Measurements from ENCODE around the gene NFATC2. TPM values are rescaled to one million over a fixed set of nuclear protein-coding genes. Genes with fewer than 3 reads are reported as not detected.
A peak's percentile ranks its signal among the peaks of the same experiment; 100 is the strongest.

The NFATC2 gene
- total RNA-seq, 2 experiments from 2014 or later: 15.7 to 17.4 TPM

DNA sequence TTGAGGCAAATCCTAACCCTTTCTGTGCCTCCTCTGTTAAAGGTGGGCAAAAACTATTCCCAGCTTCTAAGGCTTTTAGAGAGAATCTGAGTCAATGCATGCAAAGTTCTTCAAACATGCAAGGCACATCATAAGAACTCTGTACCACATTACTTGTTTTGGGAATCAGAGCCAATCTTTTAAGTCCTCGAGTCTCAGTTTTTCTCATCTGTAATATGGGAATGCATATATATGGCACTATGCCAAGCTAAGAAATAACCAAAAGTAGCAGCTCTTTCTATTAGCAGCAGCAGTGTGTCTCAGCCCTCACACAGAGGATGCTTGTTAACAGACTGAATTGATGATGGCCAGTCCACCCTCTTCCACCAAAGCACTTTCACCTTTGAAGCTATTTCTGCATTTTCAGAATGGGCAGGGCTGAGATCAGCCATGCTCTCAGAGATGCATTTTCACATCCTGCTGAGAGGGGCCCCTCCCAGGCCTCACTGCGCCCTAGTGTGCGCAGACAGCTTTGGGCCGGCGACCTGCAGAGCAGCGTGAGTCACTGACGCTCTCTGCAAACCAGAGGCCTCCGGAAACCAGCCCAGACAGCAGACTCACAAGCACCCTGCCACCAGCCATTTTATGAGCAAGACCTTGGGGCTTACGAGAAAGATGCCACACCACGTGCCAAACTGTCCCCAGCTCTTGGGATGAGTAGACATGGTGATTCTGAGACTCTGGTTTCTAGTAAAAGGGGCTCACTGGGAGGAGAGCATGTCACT, 138.0 kb downstream of the NFATC2 start:
- no peaks in the 10 kb centered on the region for H3K27me3 Mint-ChIP-seq (ENCODE audit: low read depth)
- CTCF ChIA-PET: interaction anchor here (0.6 to 1.6 kb wide), 3 partner anchors 18 to 77 kb away, joined by 3 to 4 read pairs (median 4); no protein-coding TSS in a partner anchor
- peaks cover 64% of the 10 kb centered on the region for H3K4me1 Mint-ChIP-seq (ENCODE audit: low read depth)
- peak; percentile 87 for DNase-seq
- H3K36me3 Mint-ChIP-seq (ENCODE audit: low read depth): peaks cover 47% of the 10 kb centered on the region
- no peaks in the 10 kb centered on the region for H3K9me3 Mint-ChIP-seq
- intact Hi-C loops (cut with micrococcal nuclease): loop anchor here (1.0 kb wide), 1 partner anchor 76 kb away; no protein-coding TSS in a partner anchor
- H3K27ac Mint-ChIP-seq: peak overlapping the region; percentile 93
- H3K4me3 Mint-ChIP-seq: no peak overlapping the region

DNA sequence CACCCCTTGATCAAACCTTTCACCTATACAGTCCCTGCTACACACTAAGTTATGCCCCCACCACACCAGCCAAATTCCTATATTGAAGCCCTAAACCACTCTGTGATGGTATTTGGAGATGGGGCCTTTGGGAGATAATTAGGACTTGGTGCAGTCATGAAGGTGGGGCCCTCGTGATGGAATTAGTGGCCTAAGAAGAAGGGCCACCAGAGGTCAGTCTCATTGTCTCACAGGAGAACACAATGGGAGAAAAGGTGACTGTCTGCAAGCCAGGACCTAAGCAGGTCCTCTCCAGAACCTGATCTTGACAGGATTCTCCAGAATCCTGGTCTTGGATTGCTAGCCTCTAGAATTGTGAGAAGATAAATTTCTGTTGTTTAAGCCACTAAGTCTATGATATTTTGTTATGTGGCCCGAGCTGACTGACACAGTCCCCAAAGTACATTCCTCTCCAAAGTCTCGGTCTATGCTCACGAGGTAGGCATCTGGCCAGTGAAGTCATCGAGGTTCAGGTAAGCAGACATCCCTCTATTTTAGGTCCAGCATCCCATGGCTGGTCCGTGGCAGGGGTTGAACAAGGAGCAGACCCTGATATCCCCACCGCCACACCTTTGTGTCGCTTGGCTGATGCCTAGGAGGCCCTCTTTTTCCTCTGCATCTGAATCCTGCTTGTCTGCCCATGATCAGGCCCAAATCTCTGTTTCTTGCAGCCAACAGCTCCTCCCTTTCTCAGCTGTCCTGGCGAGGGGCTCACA, 138.9 kb downstream of the NFATC2 start:
- Mint-ChIP-seq H3K27ac (peak overlapping the region; percentile 93), H3K27me3 (ENCODE audit: low read depth) (no peaks in the 10 kb centered on the region), H3K9me3 (no peaks in the 10 kb centered on the region), H3K4me1 (ENCODE audit: low read depth) (peaks cover 73% of the 10 kb centered on the region), H3K36me3 (ENCODE audit: low read depth) (peaks cover 44% of the 10 kb centered on the region), H3K4me3 (no peak overlapping the region)
- no peak for DNase-seq
- intact Hi-C loops (cut with micrococcal nuclease): loop anchor here (1.0 kb wide), 1 partner anchor 77 kb away; no protein-coding TSS in a partner anchor
- CTCF ChIA-PET: interaction anchor here (0.6 to 1.6 kb wide), 3 partner anchors 19 to 78 kb away, joined by 3 to 4 read pairs (median 4); no protein-coding TSS in a partner anchor

DNA sequence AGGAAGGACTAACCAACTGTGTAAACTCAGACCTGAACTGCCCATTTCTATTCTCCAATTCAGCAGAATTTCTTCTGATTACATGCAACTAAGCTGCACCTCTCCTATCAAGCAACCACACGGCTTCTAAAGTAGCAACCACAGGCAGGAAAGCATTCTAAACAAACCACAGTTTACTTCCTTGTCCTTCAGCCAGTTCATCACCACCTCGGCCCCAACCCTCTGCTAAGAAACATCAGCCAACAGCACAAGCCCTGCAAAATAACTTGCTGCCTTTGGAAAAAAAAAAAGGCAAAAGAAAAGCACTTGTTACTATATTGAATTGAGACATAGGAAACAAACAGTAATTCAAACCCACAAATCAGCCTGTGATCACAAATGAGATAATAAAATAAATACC, 140.3 kb downstream of the NFATC2 start:
- Mint-ChIP-seq H3K9me3 (no peaks in the 10 kb centered on the region), H3K4me3 (no peak overlapping the region), H3K27ac (peak overlapping the region; percentile 28), H3K4me1 (ENCODE audit: low read depth) (peaks cover 74% of the 10 kb centered on the region), H3K36me3 (ENCODE audit: low read depth) (peaks cover 38% of the 10 kb centered on the region), H3K27me3 (ENCODE audit: low read depth) (no peaks in the 10 kb centered on the region)
- intact Hi-C loops (cut with micrococcal nuclease): no loop called here
- no peak for DNase-seq
- CTCF ChIA-PET: interaction anchor here (1.2 to 1.9 kb wide), 2 partner anchors 16 to 226 kb away, joined by 3 to 7 read pairs; no protein-coding TSS in a partner anchor

DNA sequence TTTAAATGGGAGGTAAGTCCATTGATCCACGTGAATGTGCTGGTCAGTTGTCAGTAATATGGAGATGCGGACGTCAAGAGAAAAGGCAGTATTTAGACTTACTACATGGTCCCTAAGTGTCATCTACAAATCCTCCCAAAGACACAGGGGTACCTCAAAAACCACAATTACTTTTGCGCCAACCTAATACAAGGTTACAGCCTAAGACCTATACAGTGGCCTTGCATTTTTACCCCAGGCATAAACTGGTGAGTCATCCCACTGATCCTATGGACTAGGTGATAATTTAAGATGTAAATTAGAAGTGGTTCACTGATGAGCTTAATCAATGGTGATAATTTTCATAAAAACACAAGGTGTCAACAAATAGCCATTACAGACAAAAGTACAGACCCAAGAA, 141.0 kb downstream of the NFATC2 start:
- H3K27ac Mint-ChIP-seq: peak overlapping the region; percentile 96
- no peak overlapping the region for H3K4me3 Mint-ChIP-seq
- intact Hi-C loops (cut with micrococcal nuclease): no loop called here
- H3K4me1 Mint-ChIP-seq (ENCODE audit: low read depth): peaks cover 70% of the 10 kb centered on the region
- CTCF ChIA-PET: interaction anchor here (1.2 to 1.9 kb wide), 3 partner anchors 16 to 227 kb away, joined by 3 to 7 read pairs (median 4); no protein-coding TSS in a partner anchor
- no peak for DNase-seq
- H3K27me3 Mint-ChIP-seq (ENCODE audit: low read depth): no peaks in the 10 kb centered on the region
- peaks cover 34% of the 10 kb centered on the region for H3K36me3 Mint-ChIP-seq (ENCODE audit: low read depth)
- no peaks in the 10 kb centered on the region for H3K9me3 Mint-ChIP-seq

DNA sequence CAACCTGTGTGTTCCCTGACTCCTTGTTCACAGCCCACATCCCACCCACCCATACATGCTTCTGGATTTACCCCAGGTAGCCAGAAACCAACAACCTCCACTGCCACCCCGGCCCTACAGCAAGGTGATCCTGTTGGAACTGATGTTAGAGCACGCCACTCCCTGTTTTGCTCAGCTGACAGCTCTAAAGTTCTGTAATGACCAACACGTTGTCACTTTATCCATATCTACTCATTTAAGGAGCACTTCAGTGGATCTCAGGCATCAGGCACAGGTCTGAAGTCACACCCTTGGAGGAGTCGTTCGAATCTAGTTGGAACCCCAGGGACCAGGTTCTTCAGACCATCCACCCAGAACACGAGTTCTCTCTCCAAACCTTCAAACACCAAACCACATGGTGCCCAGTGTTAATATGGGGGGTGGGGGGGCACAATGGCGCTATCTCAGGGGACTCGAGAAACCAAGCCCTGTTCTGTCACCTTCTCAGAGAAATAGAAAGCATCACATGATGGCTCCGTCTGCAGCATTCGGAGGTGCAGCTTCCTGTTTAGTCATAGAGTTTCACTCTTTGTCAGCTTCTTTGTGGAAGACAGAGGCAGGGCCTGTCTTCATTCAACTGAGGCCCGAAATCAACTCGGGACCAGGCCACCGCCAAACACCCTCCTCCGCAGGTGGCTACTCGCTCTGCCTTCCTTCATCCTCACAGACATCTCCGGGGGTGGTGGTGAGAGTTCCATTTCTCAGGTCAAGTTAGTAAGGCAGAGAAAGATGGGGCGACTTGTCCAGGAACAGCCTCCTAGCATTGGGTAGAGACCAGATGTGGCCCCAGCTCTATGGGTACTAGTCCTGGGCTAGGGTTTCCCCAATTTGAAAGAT, 142.2 kb downstream of the NFATC2 start:
- intact Hi-C loops (cut with micrococcal nuclease): loop anchor here (1.0 kb wide), 8 partner anchors 12 to 141 kb away; no protein-coding TSS in a partner anchor
- Mint-ChIP-seq H3K4me3 (peak overlapping the region; percentile 51), H3K4me1 (ENCODE audit: low read depth) (peaks cover 65% of the 10 kb centered on the region), H3K36me3 (ENCODE audit: low read depth) (peaks cover 28% of the 10 kb centered on the region), H3K27ac (peak overlapping the region; percentile 96), H3K27me3 (ENCODE audit: low read depth) (no peaks in the 10 kb centered on the region), H3K9me3 (no peaks in the 10 kb centered on the region)
- CTCF ChIA-PET: interaction anchor here (0.5 to 1.9 kb wide), 7 partner anchors 14 to 271 kb away, joined by 3 to 7 read pairs (median 4); no protein-coding TSS in a partner anchor
- DNase-seq: peak; percentile 82

DNA sequence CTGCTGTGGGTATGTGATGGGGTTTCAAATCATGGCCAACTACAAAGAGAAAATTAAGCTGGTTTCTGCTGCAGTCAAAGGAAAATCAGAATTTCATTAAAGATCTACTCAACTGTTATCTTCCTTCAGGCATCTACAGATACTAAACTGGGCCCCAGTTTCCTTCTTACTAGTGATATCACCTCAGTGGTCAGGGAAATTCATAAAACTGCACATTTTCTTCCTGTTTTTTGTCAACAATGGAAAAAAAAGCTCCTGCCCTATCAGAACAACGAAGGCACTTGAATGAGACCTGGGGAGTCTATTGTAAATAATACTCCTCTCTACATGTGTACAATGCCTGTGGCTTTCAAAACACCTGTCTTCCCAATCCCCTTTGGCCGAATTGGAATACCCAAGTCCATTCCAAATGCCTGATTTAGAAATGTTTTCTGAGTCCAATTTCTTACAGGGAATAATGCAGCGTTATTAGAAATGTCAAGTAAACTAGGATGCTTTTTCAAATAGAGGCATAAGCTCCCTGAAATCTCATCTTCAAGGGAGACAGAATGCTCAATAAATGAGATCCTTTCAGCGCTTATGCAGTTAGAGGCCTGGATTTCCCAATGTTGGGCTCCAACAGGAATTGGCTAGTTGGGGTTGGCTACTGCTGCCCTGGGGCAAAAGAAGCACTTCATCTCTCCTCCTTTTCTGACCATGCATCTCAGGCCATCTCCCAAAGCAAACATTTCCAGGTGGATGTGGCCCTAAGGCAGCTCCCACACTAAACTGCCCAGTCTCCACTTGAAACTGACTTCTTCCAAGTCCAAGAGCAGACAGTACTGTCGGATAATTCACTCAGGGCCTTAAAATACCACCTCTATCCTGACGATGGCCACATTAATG, 143.3 kb downstream of the NFATC2 start:
- Mint-ChIP-seq H3K4me1 (ENCODE audit: low read depth) (peaks cover 55% of the 10 kb centered on the region), H3K27me3 (ENCODE audit: low read depth) (no peaks in the 10 kb centered on the region), H3K9me3 (no peaks in the 10 kb centered on the region), H3K36me3 (ENCODE audit: low read depth) (peaks cover 25% of the 10 kb centered on the region), H3K27ac (peak overlapping the region; percentile 96), H3K4me3 (no peak overlapping the region)
- no peak for DNase-seq
- CTCF ChIA-PET: interaction anchor here (0.6 to 1.3 kb wide), 6 partner anchors 13 to 270 kb away, joined by 3 to 5 read pairs (median 3); no protein-coding TSS in a partner anchor
- intact Hi-C loops (cut with micrococcal nuclease): no loop called here

DNA sequence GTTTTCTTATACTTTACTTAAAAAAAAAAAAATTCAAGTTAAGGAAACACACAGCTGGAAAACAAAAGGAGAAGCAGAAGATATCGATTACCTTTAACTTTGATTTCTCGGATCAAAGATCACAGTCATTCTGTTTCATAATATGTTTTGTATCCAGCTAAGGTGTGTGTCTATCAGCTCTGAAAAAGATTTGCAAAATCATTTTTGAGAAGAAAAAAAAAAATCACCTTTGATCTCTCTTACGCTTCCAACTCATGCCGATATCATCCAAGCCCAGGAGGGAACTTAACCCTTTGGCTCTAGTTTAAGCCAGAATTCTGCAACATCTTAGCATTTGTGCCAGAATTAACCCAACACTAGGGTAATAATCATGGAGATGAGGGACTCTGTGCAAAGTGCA, 144.0 kb downstream of the NFATC2 start:
- CTCF ChIA-PET: interaction anchor here (0.6 to 0.7 kb wide), 3 partner anchors 12 to 210 kb away, joined by 3 read pairs; no protein-coding TSS in a partner anchor
- Mint-ChIP-seq H3K4me3 (no peak overlapping the region), H3K4me1 (ENCODE audit: low read depth) (peaks cover 48% of the 10 kb centered on the region), H3K9me3 (no peaks in the 10 kb centered on the region), H3K36me3 (ENCODE audit: low read depth) (peaks cover 22% of the 10 kb centered on the region), H3K27ac (no peak overlapping the region), H3K27me3 (ENCODE audit: low read depth) (no peaks in the 10 kb centered on the region)
- DNase-seq: no peak
- intact Hi-C loops (cut with micrococcal nuclease): no loop called here

DNA sequence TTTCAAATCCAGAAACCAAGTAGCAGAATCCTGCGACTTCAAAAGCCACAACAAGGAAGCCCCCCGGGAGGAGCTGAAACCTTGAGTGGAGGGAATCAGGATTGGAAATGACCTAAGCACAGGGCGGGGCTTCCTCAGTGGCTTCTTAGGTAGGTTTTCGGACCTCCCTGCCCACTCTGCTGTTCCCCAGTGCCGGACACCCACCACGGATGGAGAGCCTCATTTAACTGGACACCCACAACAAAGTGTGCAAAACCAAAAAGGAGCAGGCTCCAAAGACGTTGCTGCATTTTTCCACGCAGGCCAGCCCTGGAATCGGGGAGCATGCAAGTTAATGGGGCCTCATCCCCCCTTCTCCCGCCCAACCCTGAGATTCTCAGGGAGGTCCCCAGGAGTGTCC, 144.4 kb downstream of the NFATC2 start:
- CTCF ChIA-PET: interaction anchor here (0.6 to 0.7 kb wide), 2 partner anchors 11 to 210 kb away, joined by 3 read pairs; no protein-coding TSS in a partner anchor
- Mint-ChIP-seq H3K27me3 (ENCODE audit: low read depth) (no peaks in the 10 kb centered on the region), H3K4me3 (no peak overlapping the region), H3K36me3 (ENCODE audit: low read depth) (peaks cover 22% of the 10 kb centered on the region), H3K27ac (no peak overlapping the region), H3K9me3 (no peaks in the 10 kb centered on the region), H3K4me1 (ENCODE audit: low read depth) (peaks cover 46% of the 10 kb centered on the region)
- intact Hi-C loops (cut with micrococcal nuclease): no loop called here
- no peak for DNase-seq

DNA sequence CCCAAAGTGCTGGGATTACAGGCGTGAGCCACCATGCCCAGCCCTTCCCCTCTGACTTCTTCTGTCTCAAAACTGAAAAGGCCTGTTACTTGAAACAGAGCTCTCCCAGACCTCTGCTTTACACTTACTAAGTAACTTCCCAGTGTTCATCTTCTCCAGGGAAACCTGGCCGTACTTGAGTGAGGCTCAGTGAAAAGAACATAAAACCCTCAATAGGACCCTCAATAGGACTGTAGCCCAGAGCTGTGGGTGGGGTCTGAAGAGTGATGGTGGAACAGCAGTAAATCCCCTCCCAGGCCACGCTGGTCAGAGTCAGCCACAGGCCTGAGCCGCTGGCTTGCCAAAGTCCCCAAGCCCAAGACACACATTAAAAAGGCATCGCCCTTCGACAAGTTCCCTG, 145.4 kb downstream of the NFATC2 start:
- no peak for DNase-seq
- Mint-ChIP-seq H3K4me3 (no peak overlapping the region), H3K27ac (no peak overlapping the region), H3K4me1 (ENCODE audit: low read depth) (peaks cover 36% of the 10 kb centered on the region), H3K27me3 (ENCODE audit: low read depth) (no peaks in the 10 kb centered on the region), H3K36me3 (ENCODE audit: low read depth) (peaks cover 21% of the 10 kb centered on the region), H3K9me3 (no peaks in the 10 kb centered on the region)
- intact Hi-C loops (cut with micrococcal nuclease): no loop called here
- CTCF ChIA-PET: interaction anchor here (0.6 kb wide), 1 partner anchor 130 kb away, joined by 3 read pairs; no protein-coding TSS in a partner anchor

DNA sequence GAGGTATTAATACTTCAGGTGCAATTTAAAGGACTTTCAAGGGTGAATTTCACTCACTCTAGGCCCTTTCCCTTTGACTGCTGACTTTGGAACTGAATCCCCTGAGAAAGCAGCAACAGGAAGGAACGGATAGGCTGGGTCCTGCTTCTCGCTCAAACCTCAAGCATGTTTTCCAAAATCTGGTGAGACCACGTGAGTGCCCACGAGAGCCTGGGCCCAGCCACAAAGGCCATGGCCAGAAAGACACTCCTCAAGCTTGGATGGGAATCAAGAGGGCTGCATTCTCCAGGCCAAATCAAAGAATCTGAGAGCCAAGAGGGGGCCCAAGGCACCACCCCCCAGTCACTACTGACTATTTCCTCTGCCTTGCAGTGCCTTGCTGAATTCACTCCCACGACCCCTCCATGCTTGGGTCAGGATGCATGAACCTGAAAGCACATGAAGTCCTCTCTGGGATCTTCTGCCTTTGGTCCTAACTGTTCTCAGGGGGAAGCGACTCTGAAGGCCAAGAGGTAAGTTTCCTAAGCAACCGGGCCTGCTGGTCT, 146.1 kb downstream of the NFATC2 start:
- no peaks in the 10 kb centered on the region for H3K9me3 Mint-ChIP-seq
- H3K27ac Mint-ChIP-seq: no peak overlapping the region
- H3K4me3 Mint-ChIP-seq: no peak overlapping the region
- H3K27me3 Mint-ChIP-seq (ENCODE audit: low read depth): no peaks in the 10 kb centered on the region
- no peak for DNase-seq
- peaks cover 24% of the 10 kb centered on the region for H3K36me3 Mint-ChIP-seq (ENCODE audit: low read depth)
- CTCF ChIA-PET: interaction anchor here (0.6 kb wide), 1 partner anchor 131 kb away, joined by 3 read pairs; no protein-coding TSS in a partner anchor
- peaks cover 29% of the 10 kb centered on the region for H3K4me1 Mint-ChIP-seq (ENCODE audit: low read depth)
- intact Hi-C loops (cut with micrococcal nuclease): no loop called here
